ENCODE measurements around the gene MDK. TPM values are rescaled to one million over a fixed set of nuclear protein-coding genes. Genes with fewer than 3 reads are reported as not detected.

Gene MDK
- total RNA-seq, 1 donor = 11.7 TPM

GRCh38 chr11:46426233-46426991 lies 44.9 kb downstream of the MDK start:
- no peak overlapping the region for H3K4me3 ChIP-seq (ENCODE audit: low read depth, low read length)
- TF ChIP-seq, protein P1, sequence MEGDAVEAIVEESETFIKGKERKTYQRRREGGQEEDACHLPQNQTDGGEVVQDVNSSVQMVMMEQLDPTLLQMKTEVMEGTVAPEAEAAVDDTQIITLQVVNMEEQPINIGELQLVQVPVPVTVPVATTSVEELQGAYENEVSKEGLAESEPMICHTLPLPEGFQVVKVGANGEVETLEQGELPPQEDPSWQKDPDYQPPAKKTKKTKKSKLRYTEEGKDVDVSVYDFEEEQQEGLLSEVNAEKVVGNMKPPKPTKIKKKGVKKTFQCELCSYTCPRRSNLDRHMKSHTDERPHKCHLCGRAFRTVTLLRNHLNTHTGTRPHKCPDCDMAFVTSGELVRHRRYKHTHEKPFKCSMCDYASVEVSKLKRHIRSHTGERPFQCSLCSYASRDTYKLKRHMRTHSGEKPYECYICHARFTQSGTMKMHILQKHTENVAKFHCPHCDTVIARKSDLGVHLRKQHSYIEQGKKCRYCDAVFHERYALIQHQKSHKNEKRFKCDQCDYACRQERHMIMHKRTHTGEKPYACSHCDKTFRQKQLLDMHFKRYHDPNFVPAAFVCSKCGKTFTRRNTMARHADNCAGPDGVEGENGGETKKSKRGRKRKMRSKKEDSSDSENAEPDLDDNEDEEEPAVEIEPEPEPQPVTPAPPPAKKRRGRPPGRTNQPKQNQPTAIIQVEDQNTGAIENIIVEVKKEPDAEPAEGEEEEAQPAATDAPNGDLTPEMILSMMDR (IDR thresholded peaks at IDR 0.05; ENCODE audit: insufficient read depth, low read depth, low read length) = no peak
- no peak for DNase-seq (ENCODE audit: low read depth)

- TF ChIP-seq, protein P1 (IDR thresholded peaks at IDR 0.05; ENCODE audit: insufficient read depth, low read depth, low read length) = no peak
- no peak for DNase-seq (ENCODE audit: low read depth)
- no peak overlapping the region for H3K4me3 ChIP-seq (ENCODE audit: low read depth, low read length)
Observed at GRCh38 chr11:46427364-46427763, 45.9 kb downstream of the MDK start.

- DNase-seq (ENCODE audit: low read depth) = peak; percentile 19
- TF ChIP-seq, protein P1 (IDR thresholded peaks at IDR 0.05; ENCODE audit: insufficient read depth, low read depth, low read length) = no peak
- H3K4me3 ChIP-seq (ENCODE audit: low read depth, low read length) = no peak overlapping the region
Observed at GRCh38 chr11:46429717-46430116, 48.2 kb downstream of the MDK start.

- H3K4me3 ChIP-seq (ENCODE audit: low read depth, low read length) = no peak overlapping the region
- TF ChIP-seq, protein P1 (IDR thresholded peaks at IDR 0.05; ENCODE audit: insufficient read depth, low read depth, low read length) = no peak
- DNase-seq (ENCODE audit: low read depth) = no peak
Observed at GRCh38 chr11:46431211-46431610, 49.7 kb downstream of the MDK start.

Small RNAs within 50 kb of the gene (small RNA-seq; reads per million reads assigned to genes)
- not detected for gene MIR4688

Other genes with a start within 250 kb of the MDK start
- gene CREB3L1, start 104.0 kb upstream of the MDK start, total RNA-seq = 40.6 and 66.7 TPM in 2 replicates
- 50.1 and 63.1 TPM in 2 replicates for gene DGKZ, start 34.2 kb upstream of the MDK start, total RNA-seq
- under 0.01 TPM in 1 of 2 replicates, not detected in the other for gene CHRM4, start 10.1 kb downstream of the MDK start, total RNA-seq
- 21.9 and 23.7 TPM in 2 replicates for gene AMBRA1, start 212.4 kb downstream of the MDK start, total RNA-seq
- 4.8 and 5.6 TPM in 2 replicates for gene HARBI1, start 235.6 kb downstream of the MDK start, total RNA-seq
- gene ATG13, start 235.9 kb downstream of the MDK start, total RNA-seq = 45.4 and 49.7 TPM in 2 replicates

Data from fibroblast of villous mesenchyme (primary cell).